SK-N-SH (cell line): Measurements from ENCODE around the gene GARNL3. TPM values are rescaled to one million over a fixed set of nuclear protein-coding genes. Genes with fewer than 3 reads are reported as not detected.

Source experiments
- polyA plus RNA-seq, 3 experiments: library from polyadenylated mRNA; depleted of rRNA; stranded (reverse); fragments of >200 nt; gene quantifications; 2 replicates each; pipeline ENCODE4 v1.2.3, GENCODE V29; 2012

GARNL3 gene
- polyA plus RNA-seq, 1 of the 3 experiments (the other 2 are of a cell fraction), result 9.1 TPM

Other genes with a start within 250 kb of the GARNL3 start
- gene ANGPTL2, start 142.1 kb upstream of the GARNL3 start, polyA plus RNA-seq (2012; rRNA removed), result 11.0 and 12.3 TPM in 2 replicates
- 15.1 and 18.7 TPM in 2 replicates for gene SLC2A8, start 132.4 kb downstream of the GARNL3 start, polyA plus RNA-seq (2012; rRNA removed)
- 4.6 and 5.9 TPM in 2 replicates for gene ZNF79, start 159.6 kb downstream of the GARNL3 start, polyA plus RNA-seq (2012; rRNA removed)
- 3,270 and 3,754 TPM in 2 replicates for gene RPL12, start 186.6 kb downstream of the GARNL3 start, polyA plus RNA-seq (2012; rRNA removed)
- gene LRSAM1, start 186.7 kb downstream of the GARNL3 start, polyA plus RNA-seq (2012; rRNA removed), result 5.5 and 8.0 TPM in 2 replicates